Measurements from ENCODE around the gene CCT3. TPM values are rescaled to one million over a fixed set of nuclear protein-coding genes. Genes with fewer than 3 reads are reported as not detected.

CCT3 gene
- total and polyA plus RNA-seq, 10 of the 15 experiments (the other 5 are each of a cell fraction or from before 2014, with no cell fraction given), result 319 to 585 (median 427) TPM

DNA sequence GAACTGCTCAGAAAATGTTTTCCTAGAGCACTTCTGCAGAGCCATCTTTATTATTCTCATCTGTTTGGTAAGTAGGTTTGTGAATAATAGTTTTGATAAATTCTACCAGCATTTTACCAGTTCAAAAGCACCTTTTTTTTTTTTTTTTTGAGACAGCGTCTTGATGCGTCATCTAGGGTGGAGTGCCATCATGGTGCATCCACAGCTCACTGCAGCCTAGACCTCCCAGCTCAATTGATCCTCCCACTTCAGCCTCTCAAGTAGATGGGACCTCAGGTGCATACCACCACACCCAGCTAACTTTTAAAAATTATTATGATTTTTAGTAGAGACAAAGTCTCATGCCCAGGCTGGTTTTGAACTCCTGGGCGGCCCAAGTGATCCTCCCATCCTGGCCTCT lies 21.2 kb upstream of the CCT3 start:
- CTCF ChIA-PET, result interaction anchor here (0.8 to 3.2 kb wide), 23 partner anchors 10 to 268 kb away, joined by 3 to 25 read pairs (median 4); partner anchors contain the start of gene SMG5
- intact Hi-C loops (cut with micrococcal nuclease; ENCODE audit: unreplicated experiment), result no loop called here
- no peak for TF ChIP-seq NFYA (IDR thresholded peaks at IDR 0.05; ENCODE audit: borderline replicate concordance, low read depth, low read length)
- no peaks in the 10 kb centered on the region for H3K9me3 ChIP-seq (replicated peaks; ENCODE audit: control insufficient read depth, insufficient read depth, low read length)
- peaks cover 2% of the 10 kb centered on the region in 2 experiments; a peak in 2 of 4 replicates for H3K27me3 ChIP-seq (replicated peaks in 1 of 2; ENCODE audit: control insufficient read depth in 2 of 2, insufficient read depth in 2 of 2, low read length in 1 of 2)
- no peak overlapping the region for H3K9ac ChIP-seq (ENCODE audit: control insufficient read depth, insufficient read depth, low read length)
- H3K27ac ChIP-seq (ENCODE audit: control insufficient read depth, insufficient read depth), result no peak overlapping the region
- no peak overlapping the region for H3K4me2 ChIP-seq (ENCODE audit: control insufficient read depth, insufficient read depth)
- no peaks in the 10 kb centered on the region for H4K20me1 ChIP-seq (ENCODE audit: control insufficient read depth, insufficient read depth)
- SMC1A ChIA-PET (ENCODE audit: uncharacterized antibody, unreplicated experiment), result interaction anchor here (0.6 to 2.0 kb wide), 5 partner anchors 15 to 243 kb away, joined by 3 to 8 read pairs (median 3); no protein-coding TSS in a partner anchor
- no peak for DNase-seq (ENCODE audit: low read depth, low spot score)
- no peak overlapping the region for H2AFZ ChIP-seq (ENCODE audit: control insufficient read depth, low read depth, low read length)
- no peak overlapping the region for H3K4me3 ChIP-seq
- no peaks in the 10 kb centered on the region for H3K36me3 ChIP-seq (ENCODE audit: control insufficient read depth in 2 of 2, insufficient read depth in 2 of 2, low read length in 1 of 2)
- H3K79me2 ChIP-seq (ENCODE audit: control insufficient read depth, insufficient read depth, low read length), result no peaks in the 10 kb centered on the region
- ATAC-seq, result no peak
- no TSS peak for BruUV-seq (replicated peaks)
- 4% methylated on average over 1 of the region's 3 CpGs for WGBS (ENCODE audit: insufficient coverage, insufficient replicate concordance, low lambda C conversion rate, missing lambda C conversion rate)
- POLR2A ChIA-PET, result no interaction called here
- H3K4me1 ChIP-seq (ENCODE audit: control insufficient read depth, insufficient read depth, low read length), result 0 out of 2 replicates have a peak, but pooled peaks cover 2% of the 10 kb centered on the region
- FAIRE-seq, result no peak
- in situ Hi-C loops (cut with MboI), result no loop called here
- RAD21 ChIA-PET (ENCODE audit: unreplicated experiment), result interaction anchor here (0.9 to 1.5 kb wide), 6 partner anchors 18 to 166 kb away, joined by 3 to 4 read pairs (median 4); no protein-coding TSS in a partner anchor

DNA sequence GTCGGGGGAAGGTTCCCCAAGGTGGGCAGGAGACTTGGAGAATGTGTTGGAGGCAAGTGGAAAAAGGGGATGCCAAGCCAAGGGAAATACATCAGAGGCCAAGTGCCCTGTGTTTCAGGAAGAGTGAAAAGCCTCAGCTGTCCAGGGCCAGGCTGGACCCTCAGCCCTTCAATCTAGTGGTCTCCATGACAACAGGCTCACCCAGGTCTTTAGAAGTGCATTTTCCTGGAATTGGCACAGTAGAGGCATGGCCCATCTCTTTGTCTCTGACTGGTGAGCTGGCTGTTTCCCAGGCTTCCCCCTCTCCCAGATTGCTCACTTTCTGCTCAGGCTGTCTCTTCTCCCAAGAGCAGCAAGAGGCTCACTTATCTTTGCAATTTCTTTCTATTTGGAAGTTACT lies 20.5 kb upstream of the CCT3 start:
- H4K20me1 ChIP-seq (ENCODE audit: control insufficient read depth, insufficient read depth), result no peaks in the 10 kb centered on the region
- intact Hi-C loops (cut with micrococcal nuclease; ENCODE audit: unreplicated experiment) (no loop called here), in situ Hi-C loops (cut with MboI) (no loop called here)
- DNase-seq (ENCODE audit: low read depth, low spot score) (no peak), FAIRE-seq (no peak), ATAC-seq (no peak)
- SMC1A ChIA-PET (ENCODE audit: uncharacterized antibody, unreplicated experiment), result interaction anchor here (0.6 to 2.0 kb wide), 5 partner anchors 14 to 243 kb away, joined by 3 to 8 read pairs (median 3); no protein-coding TSS in a partner anchor
- no peak overlapping the region for H3K9ac ChIP-seq (ENCODE audit: control insufficient read depth, insufficient read depth, low read length)
- no peaks in the 10 kb centered on the region for H3K79me2 ChIP-seq (ENCODE audit: control insufficient read depth, insufficient read depth, low read length)
- 13% methylated on average over 1 of the region's 1 CpG for WGBS (ENCODE audit: insufficient coverage, insufficient replicate concordance, low lambda C conversion rate, missing lambda C conversion rate)
- RAD21 ChIA-PET (ENCODE audit: unreplicated experiment), result interaction anchor here (0.8 to 1.5 kb wide), 5 partner anchors 79 to 166 kb away, joined by 3 to 4 read pairs (median 4); no protein-coding TSS in a partner anchor
- BruUV-seq (replicated peaks), result no TSS peak
- peaks cover 2% of the 10 kb centered on the region in 2 experiments; a peak in 2 of 4 replicates for H3K27me3 ChIP-seq (replicated peaks in 1 of 2; ENCODE audit: control insufficient read depth in 2 of 2, insufficient read depth in 2 of 2, low read length in 1 of 2)
- 0 out of 2 replicates have a peak, but pooled peaks cover 2% of the 10 kb centered on the region for H3K4me1 ChIP-seq (ENCODE audit: control insufficient read depth, insufficient read depth, low read length)
- no peaks in the 10 kb centered on the region for H3K36me3 ChIP-seq (ENCODE audit: control insufficient read depth in 2 of 2, insufficient read depth in 2 of 2, low read length in 1 of 2)
- CTCF ChIA-PET, result interaction anchor here (0.6 to 3.2 kb wide), 20 partner anchors 11 to 250 kb away, joined by 3 to 25 read pairs (median 4); partner anchors contain the start of gene SMG5
- H3K9me3 ChIP-seq (replicated peaks; ENCODE audit: control insufficient read depth, insufficient read depth, low read length), result no peaks in the 10 kb centered on the region
- no peak overlapping the region for H3K4me3 ChIP-seq
- no peak overlapping the region for H3K4me2 ChIP-seq (ENCODE audit: control insufficient read depth, insufficient read depth)
- no peak overlapping the region for H3K27ac ChIP-seq (ENCODE audit: control insufficient read depth, insufficient read depth)
- no peak overlapping the region for H2AFZ ChIP-seq (ENCODE audit: control insufficient read depth, low read depth, low read length)
- POLR2A ChIA-PET, result no interaction called here
- TF ChIP-seq EED (IDR thresholded peaks at IDR 0.05; ENCODE audit: low read depth) (no peak), NFYA (IDR thresholded peaks at IDR 0.05; ENCODE audit: borderline replicate concordance, low read depth, low read length) (no peak), CEBPZ (IDR thresholded peaks at IDR 0.05; ENCODE audit: low read depth, low read length) (no peak)
- TF ChIP-seq, protein P1, sequence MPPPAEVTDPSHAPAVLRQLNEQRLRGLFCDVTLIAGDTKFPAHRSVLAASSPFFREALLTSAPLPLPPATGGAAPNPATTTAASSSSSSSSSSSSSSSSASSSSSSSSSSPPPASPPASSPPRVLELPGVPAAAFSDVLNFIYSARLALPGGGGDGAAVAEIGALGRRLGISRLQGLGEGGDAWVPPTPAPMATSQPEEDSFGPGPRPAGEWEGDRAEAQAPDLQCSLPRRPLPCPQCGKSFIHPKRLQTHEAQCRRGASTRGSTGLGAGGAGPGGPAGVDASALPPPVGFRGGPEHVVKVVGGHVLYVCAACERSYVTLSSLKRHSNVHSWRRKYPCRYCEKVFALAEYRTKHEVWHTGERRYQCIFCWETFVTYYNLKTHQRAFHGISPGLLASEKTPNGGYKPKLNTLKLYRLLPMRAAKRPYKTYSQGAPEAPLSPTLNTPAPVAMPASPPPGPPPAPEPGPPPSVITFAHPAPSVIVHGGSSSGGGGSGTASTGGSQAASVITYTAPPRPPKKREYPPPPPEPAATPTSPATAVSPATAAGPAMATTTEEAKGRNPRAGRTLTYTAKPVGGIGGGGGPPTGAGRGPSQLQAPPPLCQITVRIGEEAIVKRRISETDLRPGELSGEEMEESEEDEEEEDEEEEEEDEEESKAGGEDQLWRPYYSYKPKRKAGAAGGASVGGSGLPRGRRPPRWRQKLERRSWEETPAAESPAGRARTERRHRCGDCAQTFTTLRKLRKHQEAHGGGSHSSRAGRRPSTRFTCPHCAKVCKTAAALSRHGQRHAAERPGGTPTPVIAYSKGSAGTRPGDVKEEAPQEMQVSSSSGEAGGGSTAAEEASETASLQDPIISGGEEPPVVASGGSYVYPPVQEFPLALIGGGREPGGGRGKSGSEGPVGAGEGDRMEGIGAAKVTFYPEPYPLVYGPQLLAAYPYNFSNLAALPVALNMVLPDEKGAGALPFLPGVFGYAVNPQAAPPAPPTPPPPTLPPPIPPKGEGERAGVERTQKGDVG (CRISPR knock-in tag; IDR thresholded peaks at IDR 0.05), result no peak

Data from GM12878 (cell line).